Esophagus muscularis mucosa (tissue), 4 donors: ENCODE data around the gene EIF3I.

Source experiments
- CTCF ChIP-seq, 3 experiments: fragments of 200-600 bp in 2 of 3; fragments of 450-650 bp in 1 of 3; sonication (generic) in 2 of 3; IDR thresholded peaks; one replicate each; pipeline ENCODE4 v1.5.1; 2017 to 2019; ENCODE audit warnings: antibody characterized with exemption in 3 of 3, mild to moderate bottlenecking in 2 of 3, moderate library complexity in 1 of 3
- EP300 ChIP-seq: sonication (generic); formaldehyde crosslinking; IDR thresholded peaks from one replicate; pipeline ENCODE4 v1.6.1; 2017; ENCODE audit warnings: antibody characterized with exemption
- POLR2A ChIP-seq: fragments of 450-650 bp; IDR thresholded peaks from one replicate; pipeline ENCODE4 v1.6.1; 2017; ENCODE audit warnings: antibody characterized with exemption, moderate library complexity, mild to moderate bottlenecking, low read depth
- POLR2AphosphoS5 ChIP-seq, 2 donors: sonication (generic); formaldehyde crosslinking; IDR thresholded peaks; one replicate each; pipeline ENCODE4 v1.6.1; 2017; ENCODE audit warnings: antibody characterized with exemption in 2 of 2

DNA sequence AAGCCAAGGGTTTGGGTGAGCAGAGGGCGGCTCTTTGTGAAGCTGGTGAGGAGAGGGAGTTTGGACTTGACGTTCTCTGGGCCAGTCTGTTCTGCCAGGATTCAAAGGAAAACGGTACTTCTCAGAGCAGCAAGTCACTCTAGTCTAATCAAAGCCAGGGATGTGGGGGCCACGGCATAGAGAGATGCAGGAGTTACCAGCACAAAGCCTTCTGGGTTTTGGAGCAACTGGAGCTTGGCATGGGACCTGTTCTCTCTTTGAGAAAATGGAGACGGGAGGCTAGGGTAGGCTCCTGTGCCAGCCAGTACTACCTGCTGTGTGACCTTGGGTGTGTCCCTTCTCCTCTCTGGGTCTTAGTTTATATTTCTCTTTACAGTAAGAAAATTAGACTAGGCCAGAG, 40.6 kb upstream of the EIF3I start:
- TF ChIP-seq CTCF (IDR thresholded peaks at IDR 0.05) (no peak), POLR2A (no peak), EP300 (no peak), POLR2AphosphoS5 (IDR thresholded peaks at IDR 0.05) (no peak)
